ENCODE measurements around the gene GPS1. TPM values are rescaled to one million over a fixed set of nuclear protein-coding genes. Genes with fewer than 3 reads are reported as not detected.

GPS1 gene
- total RNA-seq, 4 donors from 2014 or later = 72.4 to 113 (median 100) TPM

- peaks cover 21% of the 10 kb centered on the region for H3K4me1 ChIP-seq
- TF ChIP-seq POLR2AphosphoS5 (IDR thresholded peaks at IDR 0.05) = no peak
- TF ChIP-seq EP300 (IDR thresholded peaks at IDR 0.05) = no peak
- TF ChIP-seq CTCF (IDR thresholded peaks at IDR 0.05) = no peak
- TF ChIP-seq POLR2A (IDR thresholded peaks at IDR 0.05) = no peak
- no peaks in the 10 kb centered on the region for H3K27me3 ChIP-seq
- no peaks in the 10 kb centered on the region for H3K9me3 ChIP-seq
- no peak for DNase-seq (ENCODE audit: low spot score in 2 of 2)
- H3K4me3 ChIP-seq = no peak overlapping the region
- WGBS = 62% methylated on average over 3 of the region's 17 CpGs
- no peak overlapping the region for H3K27ac ChIP-seq
- H3K36me3 ChIP-seq = peaks cover 98% of the 10 kb centered on the region
Measured at GRCh38 chr17:82058230-82058854, 6.6 kb downstream of the GPS1 start.

- Histone ChIP-seq H3K36me3 (peaks cover 96% of the 10 kb centered on the region), H3K4me3 (no peak overlapping the region), H3K9me3 (no peaks in the 10 kb centered on the region), H3K4me1 (peaks cover 21% of the 10 kb centered on the region), H3K27me3 (no peaks in the 10 kb centered on the region), H3K27ac (no peak overlapping the region)
- 89% methylated on average over 3 of the region's 10 CpGs for whole genome bisulfite sequencing
- no peak for TF ChIP-seq POLR2A (IDR thresholded peaks at IDR 0.05)
- no peak for DNase-seq (ENCODE audit: low spot score in 2 of 2)
Measured at GRCh38 chr17:82058855-82059249, 7.2 kb downstream of the GPS1 start.

GRCh38 chr17:82059272-82060000 is 7.7 kb downstream of the GPS1 start:
- Histone ChIP-seq H3K4me1 (peaks cover 24% of the 10 kb centered on the region), H3K4me3 (no peak overlapping the region), H3K9me3 (no peaks in the 10 kb centered on the region), H3K27ac (no peak overlapping the region), H3K36me3 (peaks cover 95% of the 10 kb centered on the region), H3K27me3 (no peaks in the 10 kb centered on the region)
- TF ChIP-seq POLR2AphosphoS5 (IDR thresholded peaks at IDR 0.05) (no peak), EP300 (IDR thresholded peaks at IDR 0.05) (no peak), POLR2A (IDR thresholded peaks at IDR 0.05) (no peak), CTCF (IDR thresholded peaks at IDR 0.05) (no peak)
- no peak for DNase-seq (ENCODE audit: low spot score in 2 of 2)
- WGBS = 72% methylated on average over 11 of the region's 19 CpGs

GRCh38 chr17:82060001-82060380 is 8.3 kb downstream of the GPS1 start:
- peaks cover 29% of the 10 kb centered on the region for H3K4me1 ChIP-seq
- no peaks in the 10 kb centered on the region for H3K9me3 ChIP-seq
- no peak for DNase-seq (ENCODE audit: low spot score in 2 of 2)
- no peak overlapping the region for H3K4me3 ChIP-seq
- no peaks in the 10 kb centered on the region for H3K27me3 ChIP-seq
- H3K36me3 ChIP-seq = peaks cover 89% of the 10 kb centered on the region
- WGBS = 97% methylated on average over 6 of the region's 16 CpGs
- H3K27ac ChIP-seq = no peak overlapping the region
- TF ChIP-seq POLR2A (IDR thresholded peaks at IDR 0.05) (no peak), POLR2AphosphoS5 (IDR thresholded peaks at IDR 0.05) (no peak), EP300 (IDR thresholded peaks at IDR 0.05) (no peak), CTCF (IDR thresholded peaks at IDR 0.05) (no peak)

- H3K36me3 ChIP-seq = peaks cover 83% of the 10 kb centered on the region
- H3K4me1 ChIP-seq = peaks cover 29% of the 10 kb centered on the region
- no peaks in the 10 kb centered on the region for H3K27me3 ChIP-seq
- H3K9me3 ChIP-seq = no peaks in the 10 kb centered on the region
- TF ChIP-seq EP300 (IDR thresholded peaks at IDR 0.05) (no peak), POLR2AphosphoS5 (IDR thresholded peaks at IDR 0.05) (no peak), CTCF (IDR thresholded peaks at IDR 0.05) (no peak), POLR2A (IDR thresholded peaks at IDR 0.05) (no peak)
- H3K4me3 ChIP-seq = no peak overlapping the region
- WGBS = 78% methylated on average over 6 of the region's 14 CpGs
- no peak overlapping the region for H3K27ac ChIP-seq
- DNase-seq (ENCODE audit: low spot score in 2 of 2) = no peak
Measured at GRCh38 chr17:82060614-82061013, 8.9 kb downstream of the GPS1 start.

Data from suprapubic skin (tissue), 4 donors.